ENCODE measurements around the gene SNX5. TPM values are rescaled to one million over a fixed set of nuclear protein-coding genes. Genes with fewer than 3 reads are reported as not detected.
A peak's percentile ranks its signal among the peaks of the same experiment; 100 is the strongest.

The SNX5 gene
- total RNA-seq, 1 donor from 2014 or later = 40.9 TPM

DNA sequence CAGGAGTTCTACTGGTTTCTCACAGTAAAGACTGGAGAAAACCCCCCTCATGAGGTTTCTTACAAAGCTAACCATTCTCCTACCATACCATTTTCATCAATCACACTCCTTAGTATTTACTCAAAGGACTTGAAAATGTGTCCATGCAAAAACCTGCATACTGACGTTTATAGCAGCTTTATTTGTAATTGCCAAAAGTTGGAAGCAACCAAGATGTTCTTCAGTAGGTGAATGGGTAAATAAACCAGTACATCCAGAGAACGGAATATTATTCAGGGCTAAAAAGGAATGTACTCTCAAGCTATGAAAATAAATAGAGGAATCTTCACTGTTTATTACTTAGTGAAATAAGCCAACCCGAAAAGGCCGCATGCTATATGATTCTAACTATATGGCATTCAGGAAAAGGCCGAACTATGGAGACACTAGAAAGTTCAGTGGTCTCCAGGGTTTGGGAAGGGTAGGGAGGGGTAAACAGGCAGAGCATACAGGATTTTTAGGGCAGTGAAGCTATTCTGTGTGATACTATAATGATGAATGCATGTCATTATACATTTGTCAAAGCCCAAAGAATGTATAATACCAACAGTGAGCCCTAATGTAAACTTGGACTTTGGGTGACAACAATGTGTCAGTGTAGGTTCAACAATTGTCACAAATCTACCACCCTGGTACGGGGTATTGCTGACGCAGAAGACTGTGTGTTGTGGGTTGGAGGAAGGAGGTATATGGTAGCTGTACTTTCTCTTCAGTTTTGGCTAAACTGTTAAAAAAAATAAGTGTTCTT is 50.6 kb downstream of the SNX5 start:
- no peak for DNase-seq (ENCODE audit: low read depth in 2 of 2)

- peak in 1 of 2 donors; percentile 11 for DNase-seq (ENCODE audit: low read depth in 2 of 2)
These were observed 52.1 kb downstream of the SNX5 start for GRCh38 chr20:17916433-17916891.

GRCh38 chr20:17914957-17915356 is 53.6 kb downstream of the SNX5 start:
- no peak for DNase-seq (ENCODE audit: low read depth in 2 of 2)

- no peak for DNase-seq (ENCODE audit: low read depth in 2 of 2)
These were observed 55.7 kb downstream of the SNX5 start for GRCh38 chr20:17912916-17913315.

DNA sequence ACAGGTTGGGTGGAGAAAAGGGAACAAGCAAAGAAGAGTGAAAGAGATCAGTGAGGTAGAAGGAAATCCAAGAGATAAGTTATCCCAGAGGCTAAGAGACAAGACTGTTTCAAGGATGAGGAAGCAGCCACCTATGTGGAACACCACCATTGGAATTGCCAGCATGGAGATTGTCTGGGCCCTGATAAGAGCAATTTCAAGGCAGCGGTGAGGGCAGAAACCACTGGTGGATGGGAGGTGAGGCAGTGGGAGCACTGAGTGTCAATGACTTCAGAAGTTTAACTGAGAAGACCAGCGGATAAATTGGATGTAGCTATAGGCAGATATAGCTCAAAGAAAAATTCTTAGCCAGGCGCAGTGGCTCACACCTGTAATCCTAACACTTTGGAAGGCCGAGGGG is 56.7 kb downstream of the SNX5 start:
- no peak for DNase-seq (ENCODE audit: low read depth in 2 of 2)

DNA sequence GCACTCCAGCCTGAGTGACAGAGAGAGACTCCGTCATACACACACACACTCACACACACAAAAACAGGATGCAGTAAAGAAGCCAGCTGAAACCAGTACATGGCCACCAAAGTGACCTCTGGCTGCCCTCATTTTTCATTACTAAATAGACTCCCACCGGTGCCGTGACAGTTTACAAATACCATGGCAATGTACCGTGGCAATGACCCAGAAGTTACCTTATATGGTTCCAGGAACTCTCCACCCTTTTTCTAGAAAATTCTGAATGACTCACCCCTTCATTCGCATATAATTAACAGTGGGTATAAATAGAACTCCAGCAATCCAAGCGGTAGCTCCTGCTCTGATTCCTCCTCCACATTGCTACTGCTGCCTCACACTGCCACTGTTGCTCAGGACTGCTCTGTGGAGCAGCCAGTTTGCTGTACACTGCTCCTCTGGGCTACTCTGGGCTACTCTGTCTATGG is 57.7 kb downstream of the SNX5 start:
- peak; percentile 83 to 92 for DNase-seq (ENCODE audit: low read depth in 2 of 2)

GRCh38 chr20:17909869-17910321 is 58.7 kb downstream of the SNX5 start:
- no peak for DNase-seq (ENCODE audit: low read depth in 2 of 2)

DNA sequence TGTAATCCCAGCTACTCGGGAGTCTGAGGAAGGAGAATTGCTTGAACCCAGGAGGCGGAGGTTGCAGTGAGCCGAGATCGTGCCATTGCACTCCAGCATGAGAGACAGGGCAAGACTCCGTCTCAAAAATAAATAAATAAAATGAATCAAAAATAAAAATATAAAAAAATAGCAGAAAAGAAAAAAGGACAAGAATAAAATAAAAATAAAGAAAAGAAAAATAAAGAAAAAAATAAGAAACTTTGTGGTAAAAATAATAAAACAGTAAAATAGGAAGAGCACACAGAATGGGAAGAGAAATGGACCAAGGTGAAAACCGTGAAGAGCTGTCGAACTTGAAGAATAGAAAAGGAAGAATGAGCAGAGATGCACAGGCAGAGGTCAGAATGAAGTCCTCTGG is 63.0 kb downstream of the SNX5 start:
- no peak for DNase-seq (ENCODE audit: low read depth in 2 of 2)

DNA sequence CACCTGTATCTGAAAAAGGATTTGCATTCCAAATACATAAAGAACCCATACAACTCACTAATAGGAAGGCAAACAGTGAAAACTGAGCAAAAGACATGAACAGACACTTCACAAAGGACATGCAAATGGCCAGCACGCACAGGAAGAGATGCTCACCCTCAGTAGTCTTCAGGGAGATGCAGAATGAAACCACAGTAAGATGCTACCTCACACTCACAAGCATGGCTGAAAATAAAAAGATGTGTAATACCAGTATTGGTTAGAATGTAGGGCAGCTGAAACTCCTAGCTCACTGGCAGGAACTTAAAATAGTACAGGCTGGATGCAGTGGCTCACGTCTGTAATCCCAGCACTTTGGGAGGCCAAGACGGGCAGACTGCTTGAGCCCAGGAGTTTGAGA is 64.6 kb downstream of the SNX5 start:
- DNase-seq (ENCODE audit: low read depth in 2 of 2) = no peak

GRCh38 chr20:17902531-17903083 is 66.0 kb downstream of the SNX5 start:
- no peak for DNase-seq (ENCODE audit: low read depth in 2 of 2)

GRCh38 chr20:17901971-17902370 is 66.6 kb downstream of the SNX5 start:
- no peak for DNase-seq (ENCODE audit: low read depth in 2 of 2)

DNA sequence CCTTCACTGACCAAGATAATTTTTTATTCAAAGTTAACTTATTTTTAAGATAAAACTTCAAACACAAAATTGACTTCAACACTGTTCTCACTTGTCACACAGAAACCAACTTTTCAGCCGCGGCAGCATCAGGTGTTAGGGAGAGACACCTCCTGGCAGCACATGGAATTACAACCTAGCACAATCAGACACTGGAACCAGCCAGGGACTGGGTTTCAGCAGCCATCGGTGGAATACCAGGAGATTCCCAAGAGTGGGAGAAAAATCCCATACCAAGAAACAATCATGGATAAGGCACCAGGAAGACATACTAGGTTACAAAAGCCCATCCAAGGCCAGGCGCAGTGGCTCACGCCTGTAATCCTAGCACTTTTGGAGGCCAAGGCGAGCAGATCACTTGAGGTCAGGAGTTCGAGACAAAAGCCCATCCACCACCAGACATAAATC is 70.0 kb downstream of the SNX5 start:
- peak; percentile 79 to 87 for DNase-seq (ENCODE audit: low read depth in 2 of 2)

DNA sequence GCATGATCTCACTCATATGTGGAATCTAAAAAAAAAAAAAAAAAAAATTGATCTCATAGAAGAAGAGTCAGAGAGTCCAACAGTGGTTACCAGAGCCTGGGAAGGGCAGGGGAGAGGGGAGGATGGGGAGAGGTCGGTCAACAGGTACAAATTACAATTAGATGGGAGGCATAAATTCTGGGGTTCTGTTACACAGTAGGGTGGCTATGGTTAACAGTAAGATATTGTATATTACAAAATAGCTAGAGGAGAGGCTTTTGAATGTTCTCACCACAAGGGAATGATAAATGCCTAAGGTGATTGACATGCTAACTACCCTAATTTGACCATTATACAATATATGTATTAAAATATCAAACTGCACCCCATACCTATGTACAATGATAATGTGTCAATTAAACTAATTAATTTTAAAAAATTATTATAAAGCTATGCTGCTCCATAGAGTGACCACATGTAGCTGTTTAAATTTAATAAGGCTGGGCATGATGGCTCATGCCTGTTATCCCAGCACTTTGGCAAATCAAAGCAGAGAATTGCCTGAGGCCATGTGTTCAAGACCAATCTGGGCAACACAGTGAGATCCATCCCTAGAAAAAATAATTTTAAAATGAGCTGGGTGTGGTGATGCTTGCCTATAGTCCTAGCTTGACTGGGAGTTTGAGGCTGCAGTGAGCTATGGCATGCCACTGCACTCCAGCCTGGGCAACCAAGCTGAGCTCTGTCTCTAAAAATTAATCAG is 70.9 kb downstream of the SNX5 start:
- DNase-seq (ENCODE audit: low read depth in 2 of 2) = no peak

DNA sequence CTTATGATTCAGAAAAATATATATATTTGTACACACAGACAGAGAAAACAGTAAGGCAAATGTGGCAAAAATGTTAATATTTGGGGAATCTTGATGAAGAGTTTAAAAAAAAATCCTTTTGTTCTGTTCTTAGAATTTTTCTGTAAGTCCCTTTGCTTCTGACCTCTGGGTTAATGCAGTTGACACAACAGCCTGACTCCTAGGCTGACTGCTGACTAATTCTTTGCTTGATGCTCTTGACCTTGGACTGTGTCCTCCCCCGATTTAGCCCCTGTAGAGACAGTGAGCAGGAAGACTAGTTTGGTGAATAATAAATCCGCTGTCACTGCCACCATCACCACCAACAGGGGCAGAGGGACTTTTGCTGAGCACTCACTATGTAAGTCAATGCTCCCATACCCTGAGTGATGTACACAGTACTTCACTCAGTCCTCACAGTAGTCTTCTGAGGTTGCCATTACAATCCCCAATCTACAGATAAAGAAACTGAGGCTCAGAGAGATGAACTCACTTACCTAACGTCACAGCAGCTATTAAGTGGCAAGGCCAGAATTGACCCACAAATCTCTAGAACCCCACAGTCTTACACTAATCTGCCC is 71.7 kb downstream of the SNX5 start:
- peak; percentile 10 to 39 for DNase-seq (ENCODE audit: low read depth in 2 of 2)

- peak; percentile 60 to 83 for DNase-seq (ENCODE audit: low read depth in 2 of 2)
These were observed 72.3 kb downstream of the SNX5 start for GRCh38 chr20:17896193-17896723.

DNA sequence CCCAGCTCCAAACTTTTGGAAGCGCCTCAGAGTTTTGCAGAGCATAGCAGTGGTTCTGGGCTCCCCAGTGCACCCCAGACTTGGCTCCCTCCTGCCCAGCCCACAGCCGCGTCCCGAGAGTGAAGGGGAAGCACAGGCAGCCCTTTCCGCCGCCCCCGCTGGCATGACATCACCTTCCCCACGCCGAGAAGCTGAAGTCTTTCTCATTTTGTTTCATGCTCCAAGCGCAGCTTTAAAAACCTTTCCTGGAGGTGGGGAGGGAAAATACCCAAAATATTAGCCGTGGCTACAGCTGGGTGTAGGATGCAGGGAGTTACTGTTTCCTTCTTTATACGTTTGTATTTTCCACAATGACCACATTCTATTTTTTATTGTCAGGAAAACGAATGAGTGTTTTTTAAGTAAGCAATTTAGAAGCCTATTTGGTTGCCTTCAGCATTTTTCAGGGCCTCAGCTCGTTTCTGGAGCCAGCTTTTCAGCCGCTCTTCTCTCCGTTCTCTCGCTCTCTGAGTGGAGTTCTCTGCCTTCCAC is 72.9 kb downstream of the SNX5 start:
- DNase-seq (ENCODE audit: low read depth in 2 of 2) = peak; percentile 54 to 71

GRCh38 chr20:17893445-17893844 is 75.1 kb downstream of the SNX5 start:
- no peak for DNase-seq (ENCODE audit: low read depth in 2 of 2)

DNA sequence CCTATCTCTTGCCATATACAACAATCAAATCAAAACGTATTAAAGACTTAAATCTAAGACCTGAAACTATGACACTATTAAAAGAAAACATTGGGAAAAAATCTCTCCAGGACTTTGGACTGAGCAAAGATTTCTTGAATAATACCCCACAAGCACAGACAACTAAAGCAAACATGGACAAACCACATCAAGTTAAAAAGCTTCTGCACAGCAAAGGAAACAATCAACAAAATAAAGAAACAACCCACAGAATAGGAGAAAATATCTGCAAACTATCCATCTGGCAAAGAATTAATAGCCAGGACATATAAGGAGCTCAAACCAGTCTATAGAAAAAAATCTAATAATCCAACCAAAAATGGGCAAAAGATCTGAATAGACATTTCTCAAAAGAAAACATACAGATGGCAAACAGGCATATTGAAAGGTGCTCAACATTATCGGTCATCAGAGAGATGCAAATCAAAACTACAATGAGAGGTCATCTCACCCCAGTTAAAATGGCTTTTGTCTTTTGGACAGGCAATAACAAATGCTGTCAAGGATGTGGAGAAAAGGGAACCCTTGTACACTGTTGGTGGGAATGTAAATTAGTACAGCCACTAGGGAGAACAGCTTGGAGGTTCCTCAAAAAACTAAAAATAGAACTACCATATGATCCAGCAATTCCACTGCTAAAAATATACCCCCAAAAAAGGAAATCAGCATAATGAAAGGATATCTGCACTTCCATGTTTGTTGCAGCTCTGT is 76.2 kb downstream of the SNX5 start:
- no peak for DNase-seq (ENCODE audit: low read depth in 2 of 2)
